Mononuclear cell (primary cell): ENCODE measurements around the gene CASP9. TPM values are rescaled to one million over a fixed set of nuclear protein-coding genes. Genes with fewer than 3 reads are reported as not detected.

Source experiments
- total RNA-seq: library from RNA; depleted of rRNA; stranded (reverse); fragments of >200 nt; gene quantifications from one replicate; pipeline ENCODE4 v1.2.3, GENCODE V29; 2012

Gene CASP9
- total RNA-seq, 1 donor: 12.0 TPM

Other genes starting within 250 kb of the CASP9 start
- 201 TPM for gene EFHD2, start 114.3 kb downstream of the CASP9 start, total RNA-seq
- gene CTRC, start 85.8 kb downstream of the CASP9 start, total RNA-seq: 0.84 TPM
- not detected for gene CELA2A, start 67.5 kb downstream of the CASP9 start, total RNA-seq
- gene CELA2B, start 48.1 kb downstream of the CASP9 start, total RNA-seq: not detected
- gene DNAJC16, start 2.6 kb upstream of the CASP9 start, total RNA-seq: 8.9 TPM
- gene AGMAT, start 60.8 kb upstream of the CASP9 start, total RNA-seq: 2.8 TPM
- 35.6 TPM for gene DDI2, start 93.2 kb upstream of the CASP9 start, total RNA-seq
- 70.7 TPM for gene PLEKHM2, start 160.1 kb upstream of the CASP9 start, total RNA-seq
- 1.0 TPM for gene SLC25A34, start 212.0 kb upstream of the CASP9 start, total RNA-seq
- gene TMEM82, start 218.3 kb upstream of the CASP9 start, total RNA-seq: not detected
- not detected for gene FBLIM1, start 234.6 kb upstream of the CASP9 start, total RNA-seq